GM12891 (cell line): ENCODE results near the gene SLC35B4.

ENCODE experiments used
- PAX5 ChIP-seq: IDR thresholded peaks from 2 replicates; pipeline ENCODE4 v1.6.1; 2011; ENCODE audit warnings: low read length, moderate library complexity, mild to moderate bottlenecking; ENCODE audit not compliant: insufficient read depth, severe bottlenecking
- POLR2A ChIP-seq: IDR thresholded peaks from 2 replicates; pipeline ENCODE4 v1.6.1; 2011; ENCODE audit warnings: low read depth, low read length, control low read depth
- POLR2AphosphoS5 ChIP-seq: IDR thresholded peaks from 2 replicates; pipeline ENCODE4 v1.6.1; 2011; ENCODE audit warnings: low read depth, low read length, control low read depth
- POU2F2 ChIP-seq: IDR thresholded peaks from 2 replicates; pipeline ENCODE4 v1.6.1; 2011; ENCODE audit warnings: low read depth, mild to moderate bottlenecking, control low read depth, low read length, moderate library complexity
- SPI1 ChIP-seq: IDR thresholded peaks from 2 replicates; pipeline ENCODE4 v1.6.1; 2011; ENCODE audit warnings: low read depth, low read length, control low read depth
- TAF1 ChIP-seq: IDR thresholded peaks from 2 replicates; pipeline ENCODE4 v1.6.1; 2011; ENCODE audit warnings: low read depth, low read length, control low read depth

DNA sequence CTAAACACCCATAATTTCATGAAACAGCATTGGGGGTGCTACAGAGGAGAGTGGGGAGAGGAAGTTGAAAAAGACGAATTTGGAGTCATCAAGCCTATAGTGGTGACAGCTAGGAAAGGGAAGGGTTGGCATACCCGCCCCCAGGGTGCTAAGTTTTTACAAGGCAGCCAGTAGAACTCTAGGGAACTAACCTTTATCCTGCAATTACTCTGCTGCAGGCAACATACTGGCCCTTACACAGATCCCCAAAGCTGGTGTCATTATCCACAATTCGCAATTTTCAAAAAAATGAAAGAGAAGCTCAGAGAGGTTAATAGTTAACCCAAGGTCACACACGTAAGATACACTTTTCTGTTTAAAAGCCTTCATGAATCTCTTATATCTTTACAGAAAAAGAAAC lies 14.2 kb upstream of the SLC35B4 start:
- TF ChIP-seq POLR2AphosphoS5: no peak
- no peak for TF ChIP-seq POLR2A
- TF ChIP-seq TAF1: no peak
- no peak for TF ChIP-seq POU2F2
- no peak for TF ChIP-seq SPI1
- TF ChIP-seq PAX5: no peak
